Colonic mucosa (tissue), 4 donors: ENCODE data around the gene UNC79. TPM values are rescaled to one million over a fixed set of nuclear protein-coding genes. Genes with fewer than 3 reads are reported as not detected.

Experiments
- DNase-seq: peaks from one replicate; pipeline ENCODE4 v3.0.0-alpha.2; 2020
- H3K27ac ChIP-seq: fragments of 200-600 bp; one replicate; pipeline ENCODE4 v1.8.0; 2021
- H3K27me3 ChIP-seq: fragments of 200-600 bp; one replicate; pipeline ENCODE4 v1.8.0; 2021
- H3K36me3 ChIP-seq: fragments of 200-600 bp; one replicate; pipeline ENCODE4 v1.8.0; 2021
- H3K4me1 ChIP-seq: fragments of 200-600 bp; one replicate; pipeline ENCODE4 v1.8.0; 2021; ENCODE audit warnings: mild to moderate bottlenecking
- H3K4me3 ChIP-seq: fragments of 200-600 bp; one replicate; pipeline ENCODE4 v1.8.0; 2021
- H3K9ac ChIP-seq, 2 donors: one replicate each; pipeline ENCODE4 v1.7.0; 2013; ENCODE audit warnings: control low read depth in 2 of 2, low read depth in 2 of 2, low read length in 2 of 2
- H3K9me3 ChIP-seq: fragments of 200-600 bp; one replicate; pipeline ENCODE4 v1.8.0; 2021
- CTCF ChIP-seq: fragments of 200-600 bp; IDR thresholded peaks from one replicate; pipeline ENCODE4 v1.8.0; 2022; ENCODE audit warnings: antibody characterized with exemption, mild to moderate bottlenecking
- intact Hi-C: fragments of 100-400 bp; cut with DNase I; formaldehyde crosslinking; loops from one replicate; pipeline ENCODE4 v1.14.1; 2022
- total RNA-seq, 2 donors: library from RNA; stranded (reverse); fragmentation: NEBNext Ultra II Directional in 1 of 2; extraction: Animal tissue kit (Norgen Biotek cat#: 25700) in 1 of 2; gene quantifications; one replicate each; pipeline ENCODE4 v1.2.1, GENCODE V29; 2021
- donor health status: healthy.
- donor health status: DM: no; HTN: no; CAD: no.
- donor health status: DM: no; HTN: no; CAD: no.

Gene UNC79
- total RNA-seq, 2 donors from 2014 or later: 0.17 to 0.21 TPM

DNA sequence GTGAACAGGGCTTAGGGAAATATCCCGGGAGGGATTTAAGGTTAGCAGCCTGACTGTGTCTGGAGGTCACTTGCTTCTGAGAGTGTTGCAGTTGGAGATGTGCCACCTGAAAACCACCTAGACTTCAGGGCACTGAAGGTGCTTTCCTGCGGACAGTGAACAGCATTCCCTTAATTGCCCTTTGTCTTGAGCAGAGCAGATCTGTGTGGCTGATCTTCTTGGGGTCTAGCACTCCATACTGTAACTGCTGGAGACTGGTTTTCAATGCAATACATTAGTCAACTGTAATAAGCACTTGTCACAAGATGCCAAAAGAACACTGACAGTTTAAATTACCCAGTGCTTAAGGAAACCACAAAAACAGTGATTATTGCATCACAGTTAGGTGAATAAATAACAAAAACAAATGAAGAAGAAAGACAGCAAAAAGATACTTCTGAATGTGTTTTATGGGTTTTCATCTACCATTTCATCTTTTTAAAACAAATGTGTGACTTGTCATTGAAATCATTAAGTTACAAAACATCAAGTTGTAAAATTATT is 245.7 kb downstream of the UNC79 start:
- H3K36me3 ChIP-seq: no peaks in the 10 kb centered on the region
- no peak overlapping the region for H3K4me3 ChIP-seq
- no peak for TF ChIP-seq CTCF
- no peak overlapping the region for H3K27ac ChIP-seq
- intact Hi-C loops: no loop called here
- no peaks in the 10 kb centered on the region for H3K4me1 ChIP-seq
- H3K27me3 ChIP-seq: no peaks in the 10 kb centered on the region
- DNase-seq: no peak
- H3K9ac ChIP-seq: no peak overlapping the region
- no peaks in the 10 kb centered on the region for H3K9me3 ChIP-seq

GRCh38 chr14:93682459-93682858 is 251.7 kb downstream of the UNC79 start:
- no peaks in the 10 kb centered on the region for H3K36me3 ChIP-seq
- intact Hi-C loops: no loop called here
- no peak overlapping the region for H3K9ac ChIP-seq
- no peak for DNase-seq
- TF ChIP-seq CTCF: no peak
- no peaks in the 10 kb centered on the region for H3K9me3 ChIP-seq
- no peak overlapping the region for H3K4me3 ChIP-seq
- H3K27me3 ChIP-seq: no peaks in the 10 kb centered on the region
- H3K4me1 ChIP-seq: no peaks in the 10 kb centered on the region
- no peak overlapping the region for H3K27ac ChIP-seq

GRCh38 chr14:93683226-93683625 is 252.5 kb downstream of the UNC79 start:
- no peak overlapping the region for H3K9ac ChIP-seq
- DNase-seq: no peak
- intact Hi-C loops: no loop called here
- H3K36me3 ChIP-seq: no peaks in the 10 kb centered on the region
- no peaks in the 10 kb centered on the region for H3K9me3 ChIP-seq
- no peak overlapping the region for H3K27ac ChIP-seq
- no peak for TF ChIP-seq CTCF
- no peak overlapping the region for H3K4me3 ChIP-seq
- H3K4me1 ChIP-seq: no peaks in the 10 kb centered on the region
- no peaks in the 10 kb centered on the region for H3K27me3 ChIP-seq

- Histone ChIP-seq H3K9me3 (no peaks in the 10 kb centered on the region), H3K27ac (no peak overlapping the region), H3K9ac (no peak overlapping the region), H3K36me3 (no peaks in the 10 kb centered on the region), H3K4me3 (no peak overlapping the region), H3K27me3 (no peaks in the 10 kb centered on the region), H3K4me1 (no peaks in the 10 kb centered on the region)
- no peak for DNase-seq
- no peak for TF ChIP-seq CTCF
- intact Hi-C loops: no loop called here
Measured at GRCh38 chr14:93685121-93685895, 254.6 kb downstream of the UNC79 start.

DNA sequence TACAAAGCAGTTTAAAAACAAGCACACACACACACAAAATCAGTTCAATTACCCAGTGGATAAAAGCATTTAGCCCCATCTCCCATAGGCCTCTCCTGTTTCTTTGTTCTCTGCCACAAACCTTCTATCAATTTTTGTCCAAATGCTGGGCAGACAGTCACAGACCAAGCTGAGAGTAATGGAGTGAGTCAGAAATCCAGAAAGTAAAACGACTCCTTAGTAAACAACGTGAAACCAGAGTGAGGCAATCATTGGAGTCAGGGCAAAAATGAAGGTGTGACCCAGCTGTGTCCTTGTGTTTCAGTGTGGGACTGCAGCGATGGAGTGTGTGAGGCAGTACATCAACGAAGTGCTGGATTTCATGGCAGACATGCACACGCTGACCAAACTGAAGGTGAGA is 255.5 kb downstream of the UNC79 start:
- intact Hi-C loops: no loop called here
- no peak overlapping the region for H3K9ac ChIP-seq
- H3K36me3 ChIP-seq: no peaks in the 10 kb centered on the region
- H3K4me1 ChIP-seq: no peaks in the 10 kb centered on the region
- H3K9me3 ChIP-seq: no peaks in the 10 kb centered on the region
- H3K4me3 ChIP-seq: no peak overlapping the region
- H3K27me3 ChIP-seq: no peaks in the 10 kb centered on the region
- no peak overlapping the region for H3K27ac ChIP-seq
- TF ChIP-seq CTCF: no peak
- no peak for DNase-seq
